OCI-LY1 (cell line): ENCODE data around the gene WWOX.

Experiments
- H2AFZ ChIP-seq: fragments of 200-600 bp; sonication (generic), shearing (Covaris generic); 2 replicates; pipeline ENCODE4 v1.6.0; 2014; ENCODE audit warnings: antibody characterized with exemption, mild to moderate bottlenecking, low read length
- H3F3A ChIP-seq: fragments of 200-600 bp; sonication (generic), shearing (Covaris generic); 2 replicates; pipeline ENCODE4 v1.6.0; 2014; ENCODE audit warnings: mild to moderate bottlenecking, antibody characterized with exemption, low read length, moderate library complexity; ENCODE audit not compliant: insufficient read depth
- H3K27ac ChIP-seq: fragments of 200-600 bp; sonication (generic); 2 replicates; pipeline ENCODE4 v1.5.1; 2014; ENCODE audit warnings: low read length, mixed run types, mild to moderate bottlenecking, low read depth; ENCODE audit not compliant: poor library complexity, severe bottlenecking
- H3K27me3 ChIP-seq: fragments of 200-600 bp; sonication (generic); 2 replicates; pipeline ENCODE4 v1.6.0; 2014; ENCODE audit warnings: antibody characterized with exemption, mild to moderate bottlenecking, low read length, moderate library complexity; ENCODE audit not compliant: insufficient read depth
- H3K36me3 ChIP-seq: fragments of 200-600 bp; sonication (generic); 2 replicates; pipeline ENCODE4 v1.6.1; 2014; ENCODE audit warnings: mild to moderate bottlenecking, antibody characterized with exemption, low read length, moderate library complexity, mixed read lengths; ENCODE audit not compliant: insufficient read depth
- H3K4me1 ChIP-seq: fragments of 200-600 bp; sonication (generic); 2 replicates; pipeline ENCODE4 v1.5.1; 2014; ENCODE audit warnings: mild to moderate bottlenecking, low read length, moderate library complexity; ENCODE audit not compliant: insufficient read depth, severe bottlenecking
- H3K4me2 ChIP-seq: fragments of 200-600 bp; sonication (generic), shearing (Covaris generic); 2 replicates; pipeline ENCODE4 v1.6.1; 2014; ENCODE audit warnings: low read length
- H3K4me3 ChIP-seq: fragments of 200-600 bp; sonication (generic); 2 replicates; pipeline ENCODE4 v1.5.1; 2014; ENCODE audit warnings: low read length, low read depth, mild to moderate bottlenecking, mixed read lengths; ENCODE audit not compliant: poor library complexity, severe bottlenecking
- H3K79me2 ChIP-seq: fragments of 200-600 bp; shearing (Covaris generic); 2 replicates; pipeline ENCODE4 v1.6.1; 2016; ENCODE audit warnings: mixed run types, low read length, mixed read lengths; ENCODE audit not compliant: insufficient read depth
- H3K9ac ChIP-seq: fragments of 200-600 bp; sonication (generic), shearing (Covaris generic); 2 replicates; pipeline ENCODE4 v1.6.1; 2014; ENCODE audit warnings: mild to moderate bottlenecking, low read length, mixed read lengths
- H3K9me2 ChIP-seq: fragments of 200-600 bp; sonication (generic), shearing (Covaris generic); 2 replicates; pipeline ENCODE4 v1.6.1; 2014; ENCODE audit warnings: low read depth, mild to moderate bottlenecking, low read length, mixed read lengths
- H3K9me3 ChIP-seq: fragments of 200-600 bp; shearing (Covaris generic); 2 replicates; pipeline ENCODE4 v1.6.1; 2014; ENCODE audit warnings: low read length, mixed read lengths
- H4K20me1 ChIP-seq: fragments of 200-600 bp; sonication (generic), shearing (Covaris generic); 2 replicates; pipeline ENCODE4 v1.6.0; 2016; ENCODE audit warnings: mild to moderate bottlenecking, low read length; ENCODE audit not compliant: insufficient read depth
- EZH2 ChIP-seq: fragments of 200-600 bp; sonication (generic), shearing (Covaris generic); IDR thresholded peaks from 2 replicates; pipeline ENCODE4 v1.8.0; 2017; ENCODE audit warnings: borderline replicate concordance, mixed run types, mild to moderate bottlenecking, antibody characterized with exemption, low read length, moderate library complexity, mixed read lengths
- TF ChIP-seq, protein P1 (sequence below): fragments of 200-600 bp; sonication (generic), shearing (Covaris generic); IDR thresholded peaks from 2 replicates; pipeline ENCODE4 v1.5.1; 2017; ENCODE audit warnings: mild to moderate bottlenecking, antibody characterized with exemption, low read length, moderate library complexity, mixed read lengths

WWOX gene

DNA sequence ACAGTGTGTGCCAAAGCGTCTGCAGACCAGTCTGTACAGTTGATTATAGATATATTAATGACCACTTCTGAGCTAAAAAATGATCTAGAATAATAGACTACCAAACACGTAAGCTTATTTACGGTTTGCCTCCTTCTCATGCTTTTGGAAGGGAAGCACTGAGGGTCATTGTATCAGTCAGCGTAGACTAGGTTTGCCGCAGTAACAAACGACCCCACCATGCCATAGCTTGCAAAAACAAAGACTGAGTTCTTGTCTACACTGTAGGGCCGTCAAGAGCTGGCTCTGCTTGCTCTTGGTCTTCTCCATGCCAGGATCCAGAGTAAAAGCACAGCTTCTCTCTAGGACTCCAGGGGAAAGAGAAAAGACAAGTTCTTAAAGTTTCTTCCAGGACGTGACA lies 820.4 kb downstream of the WWOX start:
- Histone ChIP-seq H3K9me3 (no peaks in the 10 kb centered on the region), H3K4me3 (no peak overlapping the region), H3K27ac (no peak overlapping the region), H3F3A (no peaks in the 10 kb centered on the region), H3K27me3 (no peaks in the 10 kb centered on the region), H3K36me3 (no peaks in the 10 kb centered on the region), H2AFZ (no peak overlapping the region), H3K9me2 (no peaks in the 10 kb centered on the region), H3K79me2 (no peaks in the 10 kb centered on the region), H3K4me2 (no peak overlapping the region), H4K20me1 (no peaks in the 10 kb centered on the region), H3K9ac (no peak overlapping the region), H3K4me1 (no peaks in the 10 kb centered on the region)
- TF ChIP-seq, protein P1, sequence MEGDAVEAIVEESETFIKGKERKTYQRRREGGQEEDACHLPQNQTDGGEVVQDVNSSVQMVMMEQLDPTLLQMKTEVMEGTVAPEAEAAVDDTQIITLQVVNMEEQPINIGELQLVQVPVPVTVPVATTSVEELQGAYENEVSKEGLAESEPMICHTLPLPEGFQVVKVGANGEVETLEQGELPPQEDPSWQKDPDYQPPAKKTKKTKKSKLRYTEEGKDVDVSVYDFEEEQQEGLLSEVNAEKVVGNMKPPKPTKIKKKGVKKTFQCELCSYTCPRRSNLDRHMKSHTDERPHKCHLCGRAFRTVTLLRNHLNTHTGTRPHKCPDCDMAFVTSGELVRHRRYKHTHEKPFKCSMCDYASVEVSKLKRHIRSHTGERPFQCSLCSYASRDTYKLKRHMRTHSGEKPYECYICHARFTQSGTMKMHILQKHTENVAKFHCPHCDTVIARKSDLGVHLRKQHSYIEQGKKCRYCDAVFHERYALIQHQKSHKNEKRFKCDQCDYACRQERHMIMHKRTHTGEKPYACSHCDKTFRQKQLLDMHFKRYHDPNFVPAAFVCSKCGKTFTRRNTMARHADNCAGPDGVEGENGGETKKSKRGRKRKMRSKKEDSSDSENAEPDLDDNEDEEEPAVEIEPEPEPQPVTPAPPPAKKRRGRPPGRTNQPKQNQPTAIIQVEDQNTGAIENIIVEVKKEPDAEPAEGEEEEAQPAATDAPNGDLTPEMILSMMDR: no peak
- TF ChIP-seq EZH2: no peak

DNA sequence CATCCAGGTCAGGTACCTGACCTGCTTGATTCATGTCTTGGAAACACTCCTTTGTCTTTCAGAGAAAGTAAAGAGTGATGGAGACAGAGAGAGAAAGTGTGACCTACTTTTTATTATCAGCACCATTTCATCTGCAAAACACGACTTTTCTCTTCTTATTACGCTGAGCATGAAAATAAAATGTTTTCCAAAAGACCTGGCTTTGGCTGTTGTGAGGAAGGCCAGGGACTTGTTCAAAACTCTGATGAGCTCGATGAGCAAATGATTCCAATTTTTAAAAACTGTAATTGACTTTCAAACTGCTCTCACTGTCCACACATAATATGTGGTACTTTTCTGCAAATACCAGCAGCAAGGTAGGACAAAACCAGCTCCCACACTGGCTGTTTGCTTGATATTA lies 821.2 kb downstream of the WWOX start:
- Histone ChIP-seq H3K36me3 (no peaks in the 10 kb centered on the region), H4K20me1 (no peaks in the 10 kb centered on the region), H3K9ac (no peak overlapping the region), H3K4me1 (no peaks in the 10 kb centered on the region), H3F3A (no peaks in the 10 kb centered on the region), H3K4me2 (no peak overlapping the region), H3K27ac (no peak overlapping the region), H3K79me2 (no peaks in the 10 kb centered on the region), H3K9me3 (no peaks in the 10 kb centered on the region), H3K4me3 (no peak overlapping the region), H2AFZ (no peak overlapping the region), H3K9me2 (no peaks in the 10 kb centered on the region), H3K27me3 (no peaks in the 10 kb centered on the region)
- TF ChIP-seq, protein P1: no peak
- no peak for TF ChIP-seq EZH2

DNA sequence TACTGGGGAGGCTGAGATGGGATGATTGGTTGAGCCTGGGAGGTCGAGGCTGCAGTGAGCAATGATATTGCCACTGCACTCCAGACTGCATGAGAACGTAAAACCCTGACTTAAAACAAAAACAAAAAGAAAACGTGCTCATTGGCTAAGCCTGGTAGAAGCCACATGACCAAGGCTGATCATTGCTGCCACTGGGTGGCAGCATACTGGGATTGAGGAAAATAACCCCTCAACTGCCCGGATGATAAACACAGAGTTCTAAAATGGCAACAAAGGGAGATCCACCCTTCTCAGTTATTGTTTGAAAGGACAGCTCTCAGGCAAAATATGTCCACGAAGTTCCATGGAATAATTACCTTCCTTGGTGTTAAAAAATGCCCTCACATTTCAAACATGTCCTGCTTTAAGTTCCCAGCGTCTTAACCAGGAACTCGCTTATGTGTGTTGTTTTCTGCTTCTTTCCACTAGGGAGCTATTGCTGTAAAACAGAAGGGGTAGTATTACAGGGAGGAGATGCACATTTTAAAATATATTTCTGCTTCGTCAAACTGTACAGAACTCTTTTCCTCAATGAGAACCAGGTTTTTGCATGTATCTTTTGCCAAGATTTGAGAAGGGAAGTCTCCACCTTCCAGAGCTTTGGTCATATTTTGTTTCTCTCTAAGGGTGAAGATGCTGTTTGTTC lies 825.8 kb downstream of the WWOX start:
- H2AFZ ChIP-seq: no peak overlapping the region
- H3K27ac ChIP-seq: no peak overlapping the region
- H3F3A ChIP-seq: no peaks in the 10 kb centered on the region
- H3K4me2 ChIP-seq: no peak overlapping the region
- H4K20me1 ChIP-seq: no peaks in the 10 kb centered on the region
- H3K79me2 ChIP-seq: no peaks in the 10 kb centered on the region
- TF ChIP-seq EZH2: no peak
- TF ChIP-seq, protein P1: peak; percentile 65
- no peak overlapping the region for H3K4me3 ChIP-seq
- no peaks in the 10 kb centered on the region for H3K36me3 ChIP-seq
- no peaks in the 10 kb centered on the region for H3K27me3 ChIP-seq
- no peaks in the 10 kb centered on the region for H3K9me2 ChIP-seq
- H3K9me3 ChIP-seq: no peaks in the 10 kb centered on the region
- no peak overlapping the region for H3K9ac ChIP-seq
- H3K4me1 ChIP-seq: no peaks in the 10 kb centered on the region
